ENCODE data around the gene CLK1.

DNA sequence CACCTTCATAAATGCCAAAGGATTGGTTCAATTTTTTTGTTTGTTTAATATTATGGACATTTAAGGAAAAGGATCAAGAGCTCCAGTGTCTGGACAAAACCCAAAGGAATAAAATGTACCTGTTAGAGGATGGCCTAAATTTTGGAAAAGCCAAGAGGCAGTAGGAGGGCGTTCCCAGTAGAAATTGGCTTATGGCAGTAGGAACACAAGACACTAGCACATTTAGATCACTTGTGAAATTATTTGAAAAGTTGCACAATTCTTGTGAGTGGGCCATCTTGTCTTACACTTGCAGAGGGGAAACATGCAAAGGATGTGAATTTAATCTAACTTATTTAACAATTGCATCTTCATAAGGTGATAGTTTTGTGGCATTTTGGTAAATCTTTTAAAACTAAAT lies 49.5 kb downstream of the CLK1 start:
- TF ChIP-seq CTCF (IDR thresholded peaks at IDR 0.05) (no peak), POLR2A (IDR thresholded peaks at IDR 0.05) (no peak)

Data from testis (tissue), 2 donors.